Trophoblast cell (in vitro differentiated cells and primary cell): Measurements from ENCODE around the gene LCE2B.

ENCODE experiments used
- DNase-seq, 2 donors: peaks; one replicate each; pipeline ENCODE4 v3.0.0-alpha.2; 2016
- H2AFZ ChIP-seq: 2 replicates; pipeline ENCODE4 v1.6.1; 2013; ENCODE audit warnings: low read length, moderate library complexity, mild to moderate bottlenecking; ENCODE audit not compliant: insufficient read depth, poor library complexity
- H2AK5ac ChIP-seq: 2 replicates; pipeline ENCODE4 v1.6.1; 2013; ENCODE audit warnings: mild to moderate bottlenecking, low read length
- H2BK120ac ChIP-seq: 2 replicates; pipeline ENCODE4 v1.6.1; 2013; ENCODE audit warnings: low read length, mild to moderate bottlenecking, moderate library complexity; ENCODE audit not compliant: insufficient read depth, poor library complexity
- H2BK12ac ChIP-seq: 2 replicates; pipeline ENCODE4 v1.6.1; 2013; ENCODE audit warnings: mild to moderate bottlenecking, low read length, moderate library complexity
- H2BK5ac ChIP-seq: 2 replicates; pipeline ENCODE4 v1.6.1; 2013; ENCODE audit warnings: low read length, low read depth, moderate library complexity, mild to moderate bottlenecking; ENCODE audit not compliant: poor library complexity
- H3K14ac ChIP-seq: 2 replicates; pipeline ENCODE4 v1.6.1; 2013; ENCODE audit warnings: mild to moderate bottlenecking, low read length
- H3K18ac ChIP-seq: 2 replicates; pipeline ENCODE4 v1.6.1; 2013; ENCODE audit warnings: mild to moderate bottlenecking, low read length
- H3K23ac ChIP-seq: 2 replicates; pipeline ENCODE4 v1.6.1; 2013; ENCODE audit warnings: low read length
- H3K27ac ChIP-seq: 2 replicates; pipeline ENCODE4 v1.5.1; 2013; ENCODE audit warnings: low read depth, mild to moderate bottlenecking, inconsistent platforms, low read length, moderate library complexity
- H3K27me3 ChIP-seq: 2 replicates; pipeline ENCODE4 v1.6.1; 2013; ENCODE audit warnings: inconsistent platforms, mild to moderate bottlenecking, low read length, moderate library complexity; ENCODE audit not compliant: insufficient read depth
- H3K36me3 ChIP-seq, 2 experiments: 1 replicate in 1 of 2; 2 replicates in 1 of 2; pipeline ENCODE4 v1.6.1; 2013; ENCODE audit warnings: low read length in 2 of 2, mild to moderate bottlenecking in 2 of 2, moderate library complexity in 1 of 2; ENCODE audit not compliant: insufficient read depth in 2 of 2, control insufficient read depth in 1 of 2
- H3K4ac ChIP-seq: 2 replicates; pipeline ENCODE4 v1.6.1; 2013; ENCODE audit warnings: low read depth, mild to moderate bottlenecking, low read length, moderate library complexity
- H3K4me1 ChIP-seq, 2 experiments: 1 replicate in 1 of 2; 2 replicates in 1 of 2; pipeline ENCODE4 v1.6.1; 2013; ENCODE audit warnings: low read length in 2 of 2, mild to moderate bottlenecking in 2 of 2, moderate library complexity in 1 of 2; ENCODE audit not compliant: insufficient read depth in 2 of 2, control insufficient read depth in 1 of 2
- H3K4me2 ChIP-seq: 2 replicates; pipeline ENCODE4 v1.6.1; 2013; ENCODE audit warnings: inconsistent platforms, mild to moderate bottlenecking, low read length, moderate library complexity
- H3K4me3 ChIP-seq: 2 replicates; pipeline ENCODE4 v1.5.1; 2013; ENCODE audit warnings: mild to moderate bottlenecking, low read depth, low read length, inconsistent platforms
- H3K79me1 ChIP-seq: one replicate; pipeline ENCODE4 v1.6.1; 2013; ENCODE audit warnings: low read length
- H3K79me2 ChIP-seq: 2 replicates; pipeline ENCODE4 v1.6.1; 2013; ENCODE audit warnings: low read length, mild to moderate bottlenecking; ENCODE audit not compliant: control insufficient read depth, insufficient read depth, poor library complexity
- H3K9ac ChIP-seq: 2 replicates; pipeline ENCODE4 v1.6.1; 2013; ENCODE audit warnings: mild to moderate bottlenecking, low read length
- H3K9me3 ChIP-seq: 2 replicates; pipeline ENCODE4 v1.6.1; 2013; ENCODE audit warnings: low read depth, mild to moderate bottlenecking, control low read depth, inconsistent platforms, low read length; ENCODE audit not compliant: insufficient read depth
- H4K12ac ChIP-seq: 2 replicates; pipeline ENCODE4 v1.6.1; 2013; ENCODE audit warnings: low read depth, mild to moderate bottlenecking, low read length, moderate library complexity
- H4K8ac ChIP-seq: 2 replicates; pipeline ENCODE4 v1.6.1; 2013; ENCODE audit warnings: low read depth, mild to moderate bottlenecking, low read length, moderate library complexity
- H4K91ac ChIP-seq: one replicate; pipeline ENCODE4 v1.6.1; 2013; ENCODE audit warnings: low read depth, mild to moderate bottlenecking, low read length, moderate library complexity
- WGBS: extraction: QIAGEN DNeasy Blood & Tissue Kit; methylation state at CpG from one replicate; pipeline ENCODE4 v1.1.7; 2013; ENCODE audit warnings: missing lambda C conversion rate; ENCODE audit not compliant: insufficient read length, insufficient coverage; ENCODE audit errors: extremely low coverage; 5-methylcytosine and 5-hydroxymethylcytosine counted together

LCE2B gene

DNA sequence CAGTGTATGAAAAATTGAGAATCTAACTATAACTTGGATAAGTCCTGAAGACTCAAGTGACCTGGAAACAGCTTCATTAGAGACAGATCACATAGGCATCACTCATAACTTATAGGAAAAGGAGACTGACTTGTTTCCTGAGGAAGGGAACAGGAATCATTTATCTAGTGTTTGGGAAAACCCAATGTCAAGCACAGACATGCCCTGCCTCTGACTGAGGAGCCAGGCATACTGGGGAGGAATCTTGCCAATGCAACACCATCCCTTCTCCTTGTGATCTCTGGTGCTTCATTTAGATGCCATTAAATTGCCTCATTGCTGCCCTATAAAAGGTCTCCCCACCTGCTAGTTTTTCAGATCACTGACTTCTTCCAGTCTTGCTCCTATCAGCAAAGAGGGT lies 32.3 kb downstream of the LCE2B start:
- DNase-seq, result no peak
- H4K8ac ChIP-seq, result no peak overlapping the region
- H3K27me3 ChIP-seq, result no peaks in the 10 kb centered on the region
- H3K79me2 ChIP-seq, result no peaks in the 10 kb centered on the region
- no peaks in the 10 kb centered on the region for H3K36me3 ChIP-seq
- H2AK5ac ChIP-seq, result no peak overlapping the region
- H3K18ac ChIP-seq, result no peak overlapping the region
- H4K91ac ChIP-seq, result no peak overlapping the region
- no peak overlapping the region for H2BK5ac ChIP-seq
- no peak overlapping the region for H2AFZ ChIP-seq
- H3K9ac ChIP-seq, result no peak overlapping the region
- no peak overlapping the region for H3K4ac ChIP-seq
- H3K27ac ChIP-seq, result no peak overlapping the region
- H2BK12ac ChIP-seq, result no peak overlapping the region
- no peak overlapping the region for H3K14ac ChIP-seq
- H3K9me3 ChIP-seq, result peaks cover 25% of the 10 kb centered on the region
- H3K23ac ChIP-seq, result no peak overlapping the region
- no peak overlapping the region for H2BK120ac ChIP-seq
- H3K4me1 ChIP-seq, result no peaks in the 10 kb centered on the region
- H3K4me2 ChIP-seq, result no peak overlapping the region
- H3K4me3 ChIP-seq, result no peak overlapping the region
- H3K79me1 ChIP-seq, result no peaks in the 10 kb centered on the region
- no peak overlapping the region for H4K12ac ChIP-seq

DNA sequence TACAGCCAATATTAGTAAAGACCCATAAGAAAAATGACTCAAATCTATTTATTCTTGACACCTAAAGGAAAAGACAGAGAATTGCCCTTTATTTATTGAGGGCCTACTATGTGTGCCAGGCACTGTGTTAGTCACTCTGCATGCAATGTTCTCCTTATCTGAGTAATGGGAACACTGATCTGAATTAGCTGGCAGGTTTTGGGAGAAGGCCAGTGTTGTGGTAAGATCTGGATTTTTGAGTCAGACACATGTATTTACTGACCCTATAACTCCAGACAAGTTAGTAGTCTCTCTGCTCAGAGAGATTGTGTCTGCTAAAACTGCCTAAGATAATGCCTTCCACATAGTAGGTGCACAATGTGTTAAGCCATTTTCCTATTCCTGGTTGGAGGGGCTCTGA lies 39.3 kb downstream of the LCE2B start:
- H2BK120ac ChIP-seq, result no peak overlapping the region
- no peaks in the 10 kb centered on the region for H3K79me1 ChIP-seq
- no peak overlapping the region for H4K12ac ChIP-seq
- H3K4me1 ChIP-seq, result no peaks in the 10 kb centered on the region
- no peak overlapping the region for H3K27ac ChIP-seq
- no peak overlapping the region for H3K14ac ChIP-seq
- H2BK12ac ChIP-seq, result no peak overlapping the region
- peaks cover 19% of the 10 kb centered on the region for H3K9me3 ChIP-seq
- H2BK5ac ChIP-seq, result no peak overlapping the region
- no peak overlapping the region for H2AK5ac ChIP-seq
- no peak overlapping the region for H3K4ac ChIP-seq
- H4K91ac ChIP-seq, result no peak overlapping the region
- no peak overlapping the region for H3K23ac ChIP-seq
- H2AFZ ChIP-seq, result no peak overlapping the region
- no peak overlapping the region for H3K4me2 ChIP-seq
- no peaks in the 10 kb centered on the region for H3K79me2 ChIP-seq
- no peak overlapping the region for H4K8ac ChIP-seq
- no peaks in the 10 kb centered on the region for H3K27me3 ChIP-seq
- H3K4me3 ChIP-seq, result no peak overlapping the region
- H3K18ac ChIP-seq, result no peak overlapping the region
- DNase-seq, result no peak
- H3K36me3 ChIP-seq, result no peaks in the 10 kb centered on the region
- H3K9ac ChIP-seq, result no peak overlapping the region

DNA sequence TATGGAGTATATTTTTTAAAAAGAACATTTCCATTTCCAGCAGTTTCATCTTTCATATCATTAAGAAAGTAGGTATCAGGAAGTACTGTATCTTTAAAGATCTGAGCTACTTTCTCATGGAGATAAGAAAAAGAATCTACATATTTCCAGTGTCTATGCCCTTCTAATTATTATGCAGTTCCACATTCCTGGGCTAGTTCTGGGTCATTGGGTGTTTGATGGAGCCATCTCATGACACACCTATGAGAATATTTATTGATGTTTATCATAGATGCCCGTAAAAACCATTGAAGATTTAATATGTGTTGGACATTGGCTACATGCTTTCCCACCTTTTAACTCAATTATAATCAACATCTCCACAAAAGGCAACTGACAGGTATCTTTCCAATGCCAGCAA lies 43.1 kb downstream of the LCE2B start:
- Histone ChIP-seq H2BK12ac (no peak overlapping the region), H4K12ac (no peak overlapping the region), H3K27ac (no peak overlapping the region), H3K18ac (no peak overlapping the region), H3K4ac (no peak overlapping the region), H4K8ac (no peak overlapping the region), H2AK5ac (no peak overlapping the region), H3K79me1 (no peaks in the 10 kb centered on the region), H3K4me2 (no peak overlapping the region), H3K9ac (no peak overlapping the region), H3K4me1 (no peaks in the 10 kb centered on the region), H2BK120ac (no peak overlapping the region), H3K14ac (no peak overlapping the region), H3K23ac (no peak overlapping the region), H3K4me3 (no peak overlapping the region), H3K79me2 (no peaks in the 10 kb centered on the region), H2BK5ac (no peak overlapping the region), H4K91ac (no peak overlapping the region), H2AFZ (no peak overlapping the region), H3K36me3 (no peaks in the 10 kb centered on the region), H3K27me3 (no peaks in the 10 kb centered on the region), H3K9me3 (peaks cover 14% of the 10 kb centered on the region)
- no CpG with 5 or more reads among the region's 1 CpG for WGBS
- peak; percentile 67 to 88 for DNase-seq

DNA sequence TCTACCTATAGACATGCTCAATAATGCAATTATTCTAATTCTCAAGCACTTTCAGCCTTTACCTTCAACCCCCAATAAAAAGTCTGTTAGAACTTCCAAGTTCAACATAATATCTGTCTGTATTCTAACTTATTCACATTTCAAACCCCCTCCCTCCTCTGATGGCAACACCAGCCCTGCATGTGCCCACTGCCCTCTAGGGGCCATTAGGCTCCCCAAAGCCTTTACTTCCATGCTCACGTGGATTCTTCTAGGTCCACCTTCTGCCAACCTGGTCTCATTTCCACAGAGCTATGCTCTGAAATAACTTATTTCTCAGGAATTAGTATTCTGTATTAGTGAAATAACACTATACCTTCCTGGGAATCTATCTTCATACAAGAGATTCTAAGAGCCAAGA lies 49.7 kb downstream of the LCE2B start:
- Histone ChIP-seq H3K4me1 (no peaks in the 10 kb centered on the region), H3K79me2 (no peaks in the 10 kb centered on the region), H3K79me1 (no peaks in the 10 kb centered on the region), H3K36me3 (no peaks in the 10 kb centered on the region), H2BK120ac (no peak overlapping the region), H3K9me3 (peaks cover 16% of the 10 kb centered on the region), H2BK12ac (no peak overlapping the region), H2BK5ac (no peak overlapping the region), H4K8ac (no peak overlapping the region), H4K12ac (no peak overlapping the region), H3K27me3 (no peaks in the 10 kb centered on the region), H3K9ac (no peak overlapping the region), H2AFZ (no peak overlapping the region), H3K4me2 (no peak overlapping the region), H3K4me3 (no peak overlapping the region), H3K23ac (no peak overlapping the region), H2AK5ac (no peak overlapping the region), H3K14ac (no peak overlapping the region), H3K18ac (no peak overlapping the region), H4K91ac (no peak overlapping the region), H3K27ac (no peak overlapping the region), H3K4ac (no peak overlapping the region)
- WGBS, result no CpG with 5 or more reads among the region's 1 CpG
- DNase-seq, result no peak
